ENCODE data around the gene WDR91. TPM values are rescaled to one million over a fixed set of nuclear protein-coding genes. Genes with fewer than 3 reads are reported as not detected.

Gene WDR91
- polyA plus RNA-seq, 1 experiment, result 6.3 TPM

GRCh38 chr7:135181261-135181928, 29.9 kb downstream of the WDR91 start:
- DNase-seq (ENCODE audit: low read depth, low spot score), result no peak
- no peak overlapping the region for H3K27ac ChIP-seq (ENCODE audit: low read depth, low read length)
- ChIA-PET POLR2A (no interaction called here), CTCF (interaction anchor here (1.8 to 2.4 kb wide), 2 partner anchors 11 kb away, joined by 4 to 7 read pairs; partner anchors contain the start of gene CYREN)
- TF ChIP-seq CTCF (IDR thresholded peaks at IDR 0.05; ENCODE audit: low read depth, low read length), result no peak
- H3K27me3 ChIP-seq (ENCODE audit: control insufficient read depth, insufficient read depth, low read length), result no peaks in the 10 kb centered on the region
- peaks cover 32% of the 10 kb centered on the region for H3K9me3 ChIP-seq (ENCODE audit: control insufficient read depth, insufficient read depth, low read length)
- H3K4me3 ChIP-seq (ENCODE audit: low read depth, low read length), result no peak overlapping the region

- H3K9me3 ChIP-seq (ENCODE audit: control insufficient read depth, insufficient read depth, low read length), result peaks cover 32% of the 10 kb centered on the region
- H3K27ac ChIP-seq (ENCODE audit: low read depth, low read length), result no peak overlapping the region
- H3K27me3 ChIP-seq (ENCODE audit: control insufficient read depth, insufficient read depth, low read length), result no peaks in the 10 kb centered on the region
- ChIA-PET POLR2A (no interaction called here), CTCF (interaction anchor here (0.6 to 1.8 kb wide), 3 partner anchors 9 to 196 kb away, joined by 4 to 5 read pairs (median 4); partner anchors contain the start of gene CYREN)
- DNase-seq (ENCODE audit: low read depth, low spot score), result no peak
- no peak for TF ChIP-seq CTCF (IDR thresholded peaks at IDR 0.05; ENCODE audit: low read depth, low read length)
- no peak overlapping the region for H3K4me3 ChIP-seq (ENCODE audit: low read depth, low read length)
Observed at GRCh38 chr7:135180122-135180521, 31.2 kb downstream of the WDR91 start.

GRCh38 chr7:135179321-135179925, 31.9 kb downstream of the WDR91 start:
- Histone ChIP-seq H3K4me3 (ENCODE audit: low read depth, low read length) (no peak overlapping the region), H3K27me3 (ENCODE audit: control insufficient read depth, insufficient read depth, low read length) (no peaks in the 10 kb centered on the region), H3K27ac (ENCODE audit: low read depth, low read length) (no peak overlapping the region), H3K9me3 (ENCODE audit: control insufficient read depth, insufficient read depth, low read length) (peaks cover 32% of the 10 kb centered on the region)
- ChIA-PET CTCF (interaction anchor here (0.6 to 1.8 kb wide), 3 partner anchors 9 to 196 kb away, joined by 4 to 5 read pairs (median 4); partner anchors contain the start of gene CYREN), POLR2A (no interaction called here)
- TF ChIP-seq CTCF (IDR thresholded peaks at IDR 0.05; ENCODE audit: low read depth, low read length), result no peak
- no peak for DNase-seq (ENCODE audit: low read depth, low spot score)

GRCh38 chr7:135178364-135178763, 33.0 kb downstream of the WDR91 start:
- Histone ChIP-seq H3K27ac (ENCODE audit: low read depth, low read length) (no peak overlapping the region), H3K4me3 (ENCODE audit: low read depth, low read length) (no peak overlapping the region), H3K27me3 (ENCODE audit: control insufficient read depth, insufficient read depth, low read length) (no peaks in the 10 kb centered on the region), H3K9me3 (ENCODE audit: control insufficient read depth, insufficient read depth, low read length) (peaks cover 29% of the 10 kb centered on the region)
- POLR2A ChIA-PET, result no interaction called here
- DNase-seq (ENCODE audit: low read depth, low spot score), result no peak
- TF ChIP-seq CTCF (IDR thresholded peaks at IDR 0.05; ENCODE audit: low read depth, low read length), result no peak
- CTCF ChIA-PET, result interaction anchor here (1.4 kb wide), 1 partner anchor 96 kb away, joined by 3 read pairs; no protein-coding TSS in a partner anchor

GRCh38 chr7:135177028-135177696, 34.2 kb downstream of the WDR91 start:
- TF ChIP-seq CTCF (IDR thresholded peaks at IDR 0.05; ENCODE audit: low read depth, low read length), result no peak
- no peak overlapping the region for H3K27ac ChIP-seq (ENCODE audit: low read depth, low read length)
- POLR2A ChIA-PET, result no interaction called here
- no peaks in the 10 kb centered on the region for H3K27me3 ChIP-seq (ENCODE audit: control insufficient read depth, insufficient read depth, low read length)
- CTCF ChIA-PET, result no interaction called here
- DNase-seq (ENCODE audit: low read depth, low spot score), result no peak
- peaks cover 19% of the 10 kb centered on the region for H3K9me3 ChIP-seq (ENCODE audit: control insufficient read depth, insufficient read depth, low read length)
- no peak overlapping the region for H3K4me3 ChIP-seq (ENCODE audit: low read depth, low read length)
